ENCODE measurements around the gene PIAS2. TPM values are rescaled to one million over a fixed set of nuclear protein-coding genes. Genes with fewer than 3 reads are reported as not detected.
"Not testable (repeated sequence)": the region's sequence is repeated elsewhere in the genome, so short reads cannot be mapped to it uniquely, and the experiment has no call there.

PIAS2 gene
- total RNA-seq, 4 donors from 2014 or later, result 16.3 to 42.1 (median 24.3) TPM

- Histone ChIP-seq H3K4me3 (no peak overlapping the region), H3K27ac (no peak overlapping the region), H3K27me3 (no peaks in the 10 kb centered on the region), H3K9me3 (no peaks in the 10 kb centered on the region), H3K36me3 (peaks cover 0 to 16% (median 0%) of the 10 kb centered on the region in 3 donors), H3K4me1 (no peaks in the 10 kb centered on the region)
- DNase-seq, result no peak
- no peak for TF ChIP-seq POLR2A (IDR thresholded peaks at IDR 0.05)
- TF ChIP-seq, protein P1, sequence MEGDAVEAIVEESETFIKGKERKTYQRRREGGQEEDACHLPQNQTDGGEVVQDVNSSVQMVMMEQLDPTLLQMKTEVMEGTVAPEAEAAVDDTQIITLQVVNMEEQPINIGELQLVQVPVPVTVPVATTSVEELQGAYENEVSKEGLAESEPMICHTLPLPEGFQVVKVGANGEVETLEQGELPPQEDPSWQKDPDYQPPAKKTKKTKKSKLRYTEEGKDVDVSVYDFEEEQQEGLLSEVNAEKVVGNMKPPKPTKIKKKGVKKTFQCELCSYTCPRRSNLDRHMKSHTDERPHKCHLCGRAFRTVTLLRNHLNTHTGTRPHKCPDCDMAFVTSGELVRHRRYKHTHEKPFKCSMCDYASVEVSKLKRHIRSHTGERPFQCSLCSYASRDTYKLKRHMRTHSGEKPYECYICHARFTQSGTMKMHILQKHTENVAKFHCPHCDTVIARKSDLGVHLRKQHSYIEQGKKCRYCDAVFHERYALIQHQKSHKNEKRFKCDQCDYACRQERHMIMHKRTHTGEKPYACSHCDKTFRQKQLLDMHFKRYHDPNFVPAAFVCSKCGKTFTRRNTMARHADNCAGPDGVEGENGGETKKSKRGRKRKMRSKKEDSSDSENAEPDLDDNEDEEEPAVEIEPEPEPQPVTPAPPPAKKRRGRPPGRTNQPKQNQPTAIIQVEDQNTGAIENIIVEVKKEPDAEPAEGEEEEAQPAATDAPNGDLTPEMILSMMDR (IDR thresholded peaks at IDR 0.05), result no peak
These were observed 60.3 kb downstream of the PIAS2 start for GRCh38 chr18:46856973-46857372.

GRCh38 chr18:46849007-46849406 lies 68.3 kb downstream of the PIAS2 start:
- Histone ChIP-seq H3K27me3 (no peaks in the 10 kb centered on the region), H3K27ac (no peak overlapping the region)

GRCh38 chr18:46843372-46843771 lies 73.9 kb downstream of the PIAS2 start:
- H3K36me3 ChIP-seq, result peaks cover 0 to 7% (median 0%) of the 10 kb centered on the region in 3 donors
- no peak overlapping the region for H3K27ac ChIP-seq
- no peaks in the 10 kb centered on the region for H3K27me3 ChIP-seq
- no peak for DNase-seq
- TF ChIP-seq, protein P1 (IDR thresholded peaks at IDR 0.05), result no peak
- no peak for TF ChIP-seq POLR2A (IDR thresholded peaks at IDR 0.05)
- no peaks in the 10 kb centered on the region for H3K4me1 ChIP-seq
- H3K4me3 ChIP-seq, result no peak overlapping the region
- H3K9me3 ChIP-seq, result no peaks in the 10 kb centered on the region

More at GRCh38 chr18:46849007-46849406, 68.3 kb downstream of the PIAS2 start:
- Histone ChIP-seq H3K4me3 (no peak overlapping the region), H3K4me1 (no peaks in the 10 kb centered on the region), H3K9me3 (no peaks in the 10 kb centered on the region), H3K36me3 (peaks cover 0 to 9% (median 0%) of the 10 kb centered on the region in 3 donors)
- no peak for DNase-seq
- no peak for TF ChIP-seq POLR2A (IDR thresholded peaks at IDR 0.05)
- TF ChIP-seq, protein P1 (IDR thresholded peaks at IDR 0.05), result no peak

DNA sequence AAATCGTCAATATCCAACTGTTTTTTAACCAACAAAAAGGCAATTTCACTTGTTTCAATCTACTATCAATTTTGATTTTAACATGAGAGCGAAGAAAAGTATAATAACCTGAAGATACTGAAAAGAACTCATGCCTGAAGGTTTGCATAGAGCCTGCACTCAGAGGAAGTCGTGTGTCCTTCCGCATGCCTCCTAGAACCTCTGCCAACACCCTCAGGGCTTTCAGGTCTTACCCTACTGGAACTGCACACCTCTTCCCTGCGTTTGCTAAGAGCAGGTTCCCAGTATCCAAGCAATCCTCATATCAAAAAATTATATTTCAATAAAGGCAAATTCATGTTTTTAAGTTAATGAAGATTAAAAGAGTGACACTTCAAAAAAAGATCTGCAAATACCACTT lies 74.7 kb downstream of the PIAS2 start:
- TF ChIP-seq, protein P1 (IDR thresholded peaks at IDR 0.05), result no peak
- TF ChIP-seq POLR2A (IDR thresholded peaks at IDR 0.05), result no peak
- Histone ChIP-seq H3K27me3 (no peaks in the 10 kb centered on the region), H3K36me3 (peaks cover 0 to 7% (median 0%) of the 10 kb centered on the region in 3 donors), H3K27ac (no peak overlapping the region), H3K9me3 (no peaks in the 10 kb centered on the region), H3K4me3 (no peak overlapping the region), H3K4me1 (no peaks in the 10 kb centered on the region)
- DNase-seq, result no peak

DNA sequence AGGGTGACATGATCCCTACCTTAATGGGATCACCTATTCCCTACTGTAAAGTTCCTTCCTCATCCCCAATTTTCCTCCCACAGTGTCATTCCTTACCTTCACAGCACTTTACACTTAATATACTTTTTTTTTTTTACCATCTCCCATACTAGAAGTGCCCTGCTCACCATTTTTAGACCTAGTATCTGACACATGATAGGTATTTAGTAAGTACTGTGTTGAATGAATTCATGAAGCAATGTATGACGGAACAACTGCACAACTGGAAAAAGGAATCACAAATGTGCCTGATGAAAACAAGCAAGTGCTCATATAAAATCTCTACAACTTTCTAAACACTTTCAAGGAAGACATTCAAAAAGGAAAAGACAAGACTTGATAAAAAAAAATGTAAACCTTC lies 83.4 kb downstream of the PIAS2 start:
- H3K27me3 ChIP-seq, result no peaks in the 10 kb centered on the region
- no peaks in the 10 kb centered on the region for H3K9me3 ChIP-seq
- H3K27ac ChIP-seq, result no peak overlapping the region
- no peak for DNase-seq
- no peaks in the 10 kb centered on the region for H3K4me1 ChIP-seq
- peaks cover 0 to 4% (median 0%) of the 10 kb centered on the region in 3 donors for H3K36me3 ChIP-seq
- TF ChIP-seq, protein P1 (IDR thresholded peaks at IDR 0.05), result no peak
- no peak for TF ChIP-seq POLR2A (IDR thresholded peaks at IDR 0.05)
- no peak overlapping the region for H3K4me3 ChIP-seq

DNA sequence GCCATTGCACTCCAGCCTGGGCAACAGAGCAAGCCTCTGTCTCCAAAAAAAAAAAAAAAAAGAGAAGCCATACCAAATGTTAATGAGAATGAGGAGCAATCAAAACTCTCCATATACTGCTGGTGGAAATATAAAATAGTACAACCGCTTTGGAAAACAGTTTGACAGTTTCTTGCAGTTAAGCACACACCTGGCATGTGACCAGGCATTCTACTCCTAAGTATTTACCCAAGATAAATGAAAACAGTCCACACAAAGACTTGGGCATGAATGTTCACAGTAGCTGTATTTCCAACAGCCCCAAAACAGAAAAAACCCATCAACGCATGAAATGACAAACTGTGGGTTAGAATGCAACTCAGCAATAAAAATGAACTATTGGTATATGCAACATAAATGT lies 84.5 kb downstream of the PIAS2 start:
- H3K4me1 ChIP-seq, result no peaks in the 10 kb centered on the region
- no peak overlapping the region for H3K27ac ChIP-seq
- H3K36me3 ChIP-seq, result peaks cover 0 to 13% (median 0%) of the 10 kb centered on the region in 3 donors
- no peak for TF ChIP-seq POLR2A (IDR thresholded peaks at IDR 0.05)
- TF ChIP-seq, protein P1 (IDR thresholded peaks at IDR 0.05), result no peak
- no peak for DNase-seq
- no peaks in the 10 kb centered on the region for H3K9me3 ChIP-seq
- H3K27me3 ChIP-seq, result no peaks in the 10 kb centered on the region
- H3K4me3 ChIP-seq, result no peak overlapping the region

GRCh38 chr18:46832422-46832821 lies 84.9 kb downstream of the PIAS2 start:
- H3K36me3 ChIP-seq, result peaks cover 0 to 18% (median 0%) of the 10 kb centered on the region in 3 donors
- not testable (repeated sequence) for H3K4me1 ChIP-seq, H3K4me3 ChIP-seq, DNase-seq, H3K27ac ChIP-seq, H3K9me3 ChIP-seq, H3K27me3 ChIP-seq

Data from Peyer's patch (tissue), 4 donors.